Transverse colon (tissue), 4 donors: ENCODE data around the gene C19orf44. TPM values are rescaled to one million over a fixed set of nuclear protein-coding genes. Genes with fewer than 3 reads are reported as not detected.

Experiments
- DNase-seq: peaks from one replicate; pipeline ENCODE4 v3.0.0-alpha.2; 2019
- H3K27ac ChIP-seq, 4 donors: fragments of 200-600 bp; sonication (generic); 2 replicates each; pipeline ENCODE4 v1.5.1; 2016 to 2018; ENCODE audit warnings: inconsistent platforms in 4 of 4
- H3K27me3 ChIP-seq: fragments of 200-600 bp; sonication (generic); 2 replicates; pipeline ENCODE4 v1.5.1; 2017; ENCODE audit warnings: inconsistent platforms
- H3K36me3 ChIP-seq, 4 donors: fragments of 200-600 bp; sonication (generic); 2 replicates each; pipeline ENCODE4 v1.5.1; 2017 to 2019; ENCODE audit warnings: inconsistent platforms in 4 of 4
- H3K4me1 ChIP-seq, 4 donors: fragments of 200-600 bp; sonication (generic); 2 replicates each; pipeline ENCODE4 v1.5.1; 2017 to 2020; ENCODE audit warnings: inconsistent platforms in 4 of 4
- H3K4me3 ChIP-seq, 4 donors: fragments of 200-600 bp; sonication (generic); 1 replicate in 1 of 4; 2 replicates in 3 of 4; pipeline versions ENCODE4 v1.5.1 to v1.6.1; 2017 to 2019; ENCODE audit warnings: inconsistent platforms in 4 of 4
- H3K9me3 ChIP-seq, 2 donors: fragments of 200-600 bp; sonication (generic); 2 replicates each; pipeline ENCODE4 v1.5.1; 2017 to 2019; ENCODE audit warnings: inconsistent platforms in 2 of 2
- CTCF ChIP-seq, 5 experiments: fragments of 200-600 bp in 3 of 5; fragments of 450-650 bp in 2 of 5; sonication (generic) in 3 of 5; IDR thresholded peaks; 1 replicate in 2 of 5; 2 replicates in 3 of 5; pipeline ENCODE4 v1.5.1; 2016 to 2017; ENCODE audit warnings: antibody characterized with exemption in 5 of 5, inconsistent platforms in 3 of 5, mild to moderate bottlenecking in 2 of 5, moderate library complexity in 1 of 5
- EP300 ChIP-seq: sonication (generic); formaldehyde crosslinking; IDR thresholded peaks from one replicate; pipeline ENCODE4 v1.6.1; 2017; ENCODE audit warnings: antibody characterized with exemption, low read depth
- POLR2A ChIP-seq: fragments of 450-650 bp; IDR thresholded peaks from one replicate; pipeline ENCODE4 v1.6.1; 2016; ENCODE audit warnings: antibody characterized with exemption, mild to moderate bottlenecking, moderate library complexity
- POLR2AphosphoS5 ChIP-seq, 3 donors: sonication (generic); formaldehyde crosslinking; IDR thresholded peaks; one replicate each; pipeline ENCODE4 v1.6.1; 2016; ENCODE audit warnings: antibody characterized with exemption in 3 of 3
- WGBS, 2 donors: methylation state at CpG; one replicate each; pipeline ENCODE4 v1.1.5; 2018; ENCODE audit warnings: low coverage in 1 of 2; 5-methylcytosine and 5-hydroxymethylcytosine counted together
- in situ Hi-C, 4 donors: fragments of 200-750 bp; cut with MboI; loops; one replicate each; pipeline versions ENCODE4 v1.15.0 to v1.15.1; 2017; ENCODE audit warnings: low sequenced_read_pairs in 3 of 4, low pct_ligation_motif_present in 1 of 4, low pct_unique_long_range_greater_than_20kb in 1 of 4
- intact Hi-C: fragments of 100-400 bp; cut with DNase I; formaldehyde crosslinking; loops from one replicate; pipeline ENCODE4 v1.15.1; 2023; ENCODE audit warnings: low total_unique reads
- total RNA-seq, 4 donors: library from RNA; depleted of rRNA; stranded (reverse); fragments of >200 nt; gene quantifications; one replicate each; pipeline ENCODE4 v1.1.0, GENCODE V29; 2016

Gene C19orf44
- total RNA-seq, 4 donors from 2014 or later: 0.20 to 6.7 (median 1.6) TPM

DNA sequence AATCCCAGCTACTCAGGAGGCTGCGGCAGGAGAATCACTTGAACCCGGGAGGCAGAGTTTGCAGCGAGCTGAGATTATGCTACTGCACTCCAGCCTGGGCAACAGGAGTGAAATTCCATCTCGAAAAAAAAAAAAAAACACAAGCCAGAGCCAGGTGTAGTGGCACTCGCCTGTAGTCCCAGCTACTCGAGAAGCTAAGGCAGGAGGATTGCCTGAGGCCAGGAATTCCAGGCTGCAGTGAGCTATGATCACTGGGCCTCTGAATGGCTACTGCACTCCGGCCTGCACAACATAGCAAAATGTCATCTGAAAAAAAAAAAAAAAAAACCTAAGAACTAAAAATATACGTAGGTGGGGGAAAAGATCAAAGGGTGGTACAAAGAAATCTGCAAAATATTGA, 43.9 kb upstream of the C19orf44 start:
- intact Hi-C loops: no loop called here

DNA sequence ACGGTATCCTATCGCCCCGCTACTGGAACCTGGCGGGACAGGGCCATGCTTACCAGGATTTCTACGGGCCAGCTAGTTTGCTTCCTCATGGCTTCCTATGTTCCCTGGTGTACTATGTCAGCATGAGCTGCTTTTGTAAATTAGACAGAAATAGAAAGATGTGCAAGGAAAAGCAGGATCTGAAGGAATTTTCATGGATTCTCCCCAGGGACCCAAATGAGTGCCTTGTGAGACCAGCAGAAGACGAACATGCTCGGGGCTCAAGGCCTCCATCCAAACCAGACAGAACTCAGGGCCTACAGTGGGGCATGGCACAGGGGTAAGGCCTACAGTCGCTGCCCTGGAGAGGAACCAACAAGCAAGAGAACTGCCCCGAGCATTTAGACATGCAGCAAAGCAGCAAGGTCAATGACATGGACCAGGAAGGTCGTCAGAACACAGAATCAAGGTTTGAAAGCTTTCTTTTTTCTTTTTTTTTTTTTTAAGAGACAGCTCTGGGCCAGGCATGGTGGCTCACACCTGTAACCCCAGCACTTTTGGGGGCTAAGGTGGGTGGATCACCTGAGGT, 41.8 kb upstream of the C19orf44 start:
- Histone ChIP-seq H3K4me1 (peaks cover 19 to 37% (median 25%) of the 10 kb centered on the region in 4 donors), H3K36me3 (no peaks in the 10 kb centered on the region), H3K4me3 (no peak overlapping the region), H3K9me3 (no peaks in the 10 kb centered on the region), H3K27ac (no peak overlapping the region), H3K27me3 (no peaks in the 10 kb centered on the region)
- no peak for DNase-seq
- intact Hi-C loops: no loop called here
- 47 to 80% methylated on average over 3 to 10 of the region's 10 CpGs for WGBS, 2 donors
- TF ChIP-seq CTCF (IDR thresholded peaks at IDR 0.05) (no peak), POLR2AphosphoS5 (IDR thresholded peaks at IDR 0.05) (no peak), POLR2A (no peak), EP300 (no peak)
- in situ Hi-C loops: no loop called here

More for the DNA sequence above, 43.9 kb upstream of the C19orf44 start:
- no peak for DNase-seq
- TF ChIP-seq CTCF (IDR thresholded peaks at IDR 0.05): no peak
- TF ChIP-seq EP300: no peak
- no peak for TF ChIP-seq POLR2AphosphoS5 (IDR thresholded peaks at IDR 0.05)
- TF ChIP-seq POLR2A: no peak
- no peak overlapping the region for H3K4me3 ChIP-seq
- H3K27ac ChIP-seq: no peak overlapping the region
- WGBS, 2 donors: 78 to 87% methylated on average over 4 to 8 of the region's 8 CpGs
- no peaks in the 10 kb centered on the region for H3K36me3 ChIP-seq
- in situ Hi-C loops: no loop called here
- no peaks in the 10 kb centered on the region for H3K9me3 ChIP-seq
- peaks cover 8 to 26% (median 11%) of the 10 kb centered on the region in 4 donors for H3K4me1 ChIP-seq
- no peaks in the 10 kb centered on the region for H3K27me3 ChIP-seq

DNA sequence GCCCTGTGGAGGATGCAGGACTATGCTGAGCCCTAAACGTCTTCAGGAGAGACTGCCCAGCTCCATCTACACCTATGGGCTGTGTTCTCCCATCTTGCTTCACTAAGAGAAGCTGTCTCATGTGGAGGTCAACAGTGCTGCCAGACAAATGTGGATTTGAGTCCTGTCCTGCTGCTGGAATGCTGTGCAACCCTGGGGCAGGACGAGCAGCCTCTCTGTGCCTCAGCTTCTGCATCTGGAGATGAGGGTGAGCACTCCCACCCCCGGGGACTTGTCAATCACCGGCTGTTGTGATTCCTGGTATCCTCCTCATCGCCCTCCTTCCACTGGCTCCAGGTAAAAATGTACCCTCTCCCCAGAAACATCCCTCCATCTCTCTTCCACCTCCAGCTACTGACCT, 40.7 kb upstream of the C19orf44 start:
- WGBS, 2 donors: 88 to 100% methylated on average over 1 to 5 of the region's 5 CpGs
- in situ Hi-C loops (no loop called here), intact Hi-C loops (no loop called here)
- Histone ChIP-seq H3K4me1 (peaks cover 20 to 43% (median 32%) of the 10 kb centered on the region in 4 donors), H3K36me3 (no peaks in the 10 kb centered on the region), H3K4me3 (no peak overlapping the region), H3K9me3 (no peaks in the 10 kb centered on the region), H3K27me3 (no peaks in the 10 kb centered on the region), H3K27ac (no peak overlapping the region)
- TF ChIP-seq EP300 (no peak), POLR2AphosphoS5 (IDR thresholded peaks at IDR 0.05) (no peak), POLR2A (no peak), CTCF (IDR thresholded peaks at IDR 0.05) (no peak)
- no peak for DNase-seq

DNA sequence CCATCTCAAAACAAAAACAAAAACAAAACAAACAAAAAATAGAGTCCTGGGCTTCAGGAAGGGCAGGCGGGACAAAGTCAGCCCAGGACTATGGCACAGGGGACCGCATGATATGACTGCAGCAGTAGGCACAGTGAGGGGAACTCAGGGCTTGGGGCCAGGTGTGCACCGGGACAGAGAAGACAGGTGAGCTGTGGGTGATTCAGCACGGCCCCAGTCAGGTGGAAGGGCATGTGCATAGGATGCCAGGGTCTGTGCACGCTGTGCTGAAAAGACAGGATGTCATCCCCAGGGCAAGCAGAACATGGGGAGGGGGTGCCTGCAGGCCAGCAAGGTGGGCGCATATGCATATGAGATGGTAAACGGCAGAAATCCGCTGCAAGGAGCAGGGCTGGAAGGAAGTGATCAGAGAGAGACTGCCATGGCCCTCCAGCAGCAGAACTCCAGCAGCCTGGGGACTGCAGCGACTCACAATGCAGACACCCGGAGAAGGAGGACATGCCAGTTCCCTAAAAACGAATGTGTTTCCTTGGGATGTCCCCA, 39.5 kb upstream of the C19orf44 start:
- WGBS, 2 donors: 63 to 94% methylated on average over 4 to 11 of the region's 11 CpGs
- peak overlapping the region in 3 of 4 donors; percentile 14 to 59 (median 49) for H3K27ac ChIP-seq
- intact Hi-C loops (no loop called here), in situ Hi-C loops (no loop called here)
- no peaks in the 10 kb centered on the region for H3K9me3 ChIP-seq
- no peak overlapping the region for H3K4me3 ChIP-seq
- DNase-seq: no peak
- no peaks in the 10 kb centered on the region for H3K36me3 ChIP-seq
- H3K27me3 ChIP-seq: no peaks in the 10 kb centered on the region
- no peak for TF ChIP-seq CTCF (IDR thresholded peaks at IDR 0.05)
- TF ChIP-seq EP300: no peak
- TF ChIP-seq POLR2AphosphoS5 (IDR thresholded peaks at IDR 0.05): no peak
- no peak for TF ChIP-seq POLR2A
- H3K4me1 ChIP-seq: peaks cover 20 to 43% (median 32%) of the 10 kb centered on the region in 4 donors
